HG03097 (cell line): Measurements from ENCODE around the gene RERE.

Source experiments
- ATAC-seq: cut with Tn5 transposase; IDR thresholded peaks from one replicate; pipeline ENCODE4 v1.9.1; 2021; ENCODE audit not compliant: unreplicated experiment, low FRiP score

RERE gene

DNA sequence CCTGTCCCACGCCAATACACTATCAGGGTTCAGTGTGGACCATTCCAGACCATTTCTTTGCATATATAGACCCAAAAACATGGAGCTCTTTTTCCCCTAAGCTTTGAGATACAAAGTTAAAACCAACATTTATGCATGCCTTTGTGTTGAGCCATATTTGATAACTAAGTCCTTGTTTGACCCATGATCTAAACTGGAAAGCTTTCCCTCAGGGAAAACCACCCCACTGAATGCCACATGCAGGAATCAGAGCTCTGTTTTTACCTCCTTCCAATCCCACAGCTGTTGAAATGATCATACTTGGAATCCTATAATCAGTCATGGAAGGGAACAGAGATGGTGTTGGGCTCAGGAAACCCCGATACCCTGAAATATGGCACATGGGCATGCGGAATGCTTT, 514.3 kb downstream of the RERE start:
- no peak for ATAC-seq
